Stimulated activated CD4-positive, alpha-beta T cell treated with anti-CD3 and anti-CD28 coated beads, Interleukin-1b, Interleukin-23, amount 100 ng/mL, for 1 hour (primary cell): Measurements from ENCODE around the gene NME3.
"Not testable (repeated sequence)": the region's sequence is repeated elsewhere in the genome, so short reads cannot be mapped to it uniquely, and the experiment has no call there.

Experiments used
- DNase-seq, 2 donors: peaks; one replicate each; pipeline ENCODE4 v3.0.0-alpha.2; 2020; ENCODE audit warnings: low read depth in 2 of 2

NME3 gene

DNA sequence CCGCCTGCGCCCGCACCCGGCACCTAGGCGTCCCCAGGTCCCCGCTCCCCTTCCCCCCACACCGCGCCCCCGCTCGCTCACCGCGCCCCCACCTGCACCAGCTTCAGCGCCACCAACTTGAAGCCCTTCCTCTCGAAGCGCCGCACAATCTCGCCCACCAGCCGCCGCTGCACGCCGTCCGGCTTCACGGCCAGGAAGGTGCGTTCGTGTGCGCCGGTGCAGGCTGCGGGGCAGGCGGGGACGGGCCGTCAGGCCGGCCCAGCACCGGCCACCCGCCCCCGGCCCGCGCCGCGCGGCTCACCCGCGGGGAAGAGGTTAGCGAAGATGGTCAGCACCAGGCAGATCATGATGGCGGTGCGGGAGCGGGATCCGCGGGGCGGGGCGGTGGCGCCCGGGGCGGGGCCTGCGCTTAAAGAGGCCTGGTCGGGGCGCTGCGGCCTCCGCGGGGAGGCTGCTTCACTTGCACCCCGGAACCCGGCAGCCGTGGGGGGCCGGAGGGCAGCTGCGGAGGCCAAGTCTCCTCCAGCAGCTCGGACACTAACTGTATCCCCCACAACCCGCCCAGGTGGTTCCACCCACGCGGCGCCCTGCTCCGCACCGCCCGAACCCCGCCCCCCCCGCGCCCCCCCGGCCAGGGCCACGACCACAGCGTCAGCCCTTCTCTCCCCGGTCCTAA, at the start of gene NME3:
NME3 (minus strand) TSS at position 356 of the 676 bp plus-strand sequence; CDS start at position 347, 9 bp downstream.
- peak; percentile 36 to 68 for DNase-seq

DNA sequence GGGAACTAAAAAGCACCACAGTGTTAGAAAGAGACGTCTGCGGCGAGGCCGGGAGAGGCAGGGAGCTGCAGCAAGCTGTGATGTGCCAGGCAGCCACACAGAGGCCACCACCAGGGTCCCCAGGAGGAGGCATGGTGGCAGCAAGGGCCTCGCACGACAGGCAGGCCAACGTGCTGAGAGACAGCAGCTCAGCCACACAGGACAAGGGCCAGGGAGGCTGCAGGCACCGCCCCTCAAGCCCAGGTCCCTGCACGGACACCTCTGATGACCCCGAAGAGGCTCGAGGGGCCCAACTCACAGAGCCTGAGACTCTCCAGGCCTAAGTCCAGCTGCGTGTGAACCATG, 49.6 kb upstream of the NME3 start:
- DNase-seq = no peak

DNA sequence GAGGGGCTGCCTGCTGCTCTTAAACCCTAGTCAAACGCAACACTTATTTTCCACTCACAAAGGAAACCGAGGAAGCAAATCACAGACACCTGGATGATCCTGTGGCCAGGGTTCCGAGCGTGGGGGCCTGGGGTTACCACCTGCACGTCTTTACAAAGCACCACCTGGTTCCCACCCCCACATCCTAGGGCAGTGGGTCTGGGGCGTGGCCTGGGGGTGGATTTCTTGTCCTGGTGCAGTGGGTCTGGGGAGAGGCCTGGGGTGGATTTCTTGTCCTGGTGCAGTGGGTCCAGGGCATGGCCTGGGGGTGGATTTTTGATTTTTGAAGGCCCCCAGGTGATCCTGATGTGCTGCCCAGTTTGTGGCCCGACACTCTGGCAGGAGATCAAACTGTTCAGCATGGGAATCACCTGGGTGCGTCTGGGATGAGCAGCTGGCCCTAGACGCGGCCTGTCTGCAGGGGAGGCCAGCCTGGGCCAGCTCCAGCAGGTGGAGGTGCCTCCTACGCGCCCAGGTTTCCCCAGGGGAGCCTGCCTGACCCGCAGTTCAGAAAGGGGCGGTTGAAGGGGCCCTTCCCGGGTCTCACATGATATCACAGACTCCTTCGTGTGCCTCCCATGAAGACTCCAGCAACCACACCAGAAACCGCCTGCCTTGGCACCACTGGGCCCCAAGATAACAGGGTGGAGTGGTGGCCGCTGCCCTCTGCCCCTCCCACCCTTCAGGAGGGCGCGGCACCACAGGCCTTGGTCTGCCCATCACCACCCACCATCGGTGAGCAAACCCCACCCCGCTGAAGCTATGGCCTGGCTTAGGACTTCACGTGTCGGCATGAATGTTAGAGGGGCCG, 49.0 kb upstream of the NME3 start:
- no peak for DNase-seq

DNA sequence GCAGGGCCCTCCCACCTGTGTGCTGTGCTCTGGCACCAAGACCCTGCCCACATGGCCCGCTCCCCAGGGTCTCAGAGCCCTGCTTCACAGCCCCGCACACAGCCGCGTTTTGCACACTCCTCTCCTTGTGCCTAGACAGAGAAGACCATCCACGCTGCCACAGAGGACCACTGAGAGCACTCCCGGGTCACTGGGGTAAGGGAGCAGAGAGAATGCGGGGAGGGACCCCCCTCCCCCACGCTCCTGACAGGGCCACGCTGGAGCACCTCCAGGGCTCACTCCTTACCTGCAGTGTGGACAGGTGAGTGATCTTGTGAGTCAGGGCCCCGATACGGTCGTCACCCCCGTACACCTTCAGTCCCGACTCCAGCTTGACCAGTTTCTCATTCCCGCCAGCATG, 48.3 kb upstream of the NME3 start:
- no peak for DNase-seq

DNA sequence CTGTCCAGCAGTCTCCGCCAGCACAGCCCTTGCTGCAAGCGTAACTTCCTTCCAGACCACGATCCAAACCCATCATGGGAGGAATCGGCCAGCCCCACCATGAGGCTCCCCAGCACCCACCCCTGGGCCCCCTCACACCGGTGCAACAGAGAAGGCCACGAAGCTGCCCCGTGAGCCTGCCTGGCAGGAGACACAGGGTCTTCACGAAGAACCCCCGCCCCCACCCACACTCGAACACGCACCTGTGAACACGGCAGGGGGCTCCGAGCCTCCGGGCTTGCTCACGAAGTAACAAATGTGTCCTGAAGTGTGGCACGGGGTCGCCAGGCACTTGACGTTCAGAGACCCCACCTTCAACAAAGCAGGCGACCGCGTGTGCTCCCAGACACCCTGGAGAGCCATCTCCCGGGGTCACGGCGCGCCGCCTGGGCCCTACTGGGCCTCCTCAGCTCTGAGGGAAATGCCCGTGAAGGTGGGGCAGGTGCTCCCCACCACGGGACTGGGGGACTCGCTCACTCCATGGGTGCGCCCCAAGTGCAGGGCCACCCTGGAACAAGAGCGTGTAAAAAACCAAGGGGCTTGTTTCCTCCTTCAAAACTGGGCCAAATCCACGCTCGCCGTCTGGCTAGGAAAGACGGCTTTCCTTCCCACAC, 47.7 kb upstream of the NME3 start:
- no peak for DNase-seq

DNA sequence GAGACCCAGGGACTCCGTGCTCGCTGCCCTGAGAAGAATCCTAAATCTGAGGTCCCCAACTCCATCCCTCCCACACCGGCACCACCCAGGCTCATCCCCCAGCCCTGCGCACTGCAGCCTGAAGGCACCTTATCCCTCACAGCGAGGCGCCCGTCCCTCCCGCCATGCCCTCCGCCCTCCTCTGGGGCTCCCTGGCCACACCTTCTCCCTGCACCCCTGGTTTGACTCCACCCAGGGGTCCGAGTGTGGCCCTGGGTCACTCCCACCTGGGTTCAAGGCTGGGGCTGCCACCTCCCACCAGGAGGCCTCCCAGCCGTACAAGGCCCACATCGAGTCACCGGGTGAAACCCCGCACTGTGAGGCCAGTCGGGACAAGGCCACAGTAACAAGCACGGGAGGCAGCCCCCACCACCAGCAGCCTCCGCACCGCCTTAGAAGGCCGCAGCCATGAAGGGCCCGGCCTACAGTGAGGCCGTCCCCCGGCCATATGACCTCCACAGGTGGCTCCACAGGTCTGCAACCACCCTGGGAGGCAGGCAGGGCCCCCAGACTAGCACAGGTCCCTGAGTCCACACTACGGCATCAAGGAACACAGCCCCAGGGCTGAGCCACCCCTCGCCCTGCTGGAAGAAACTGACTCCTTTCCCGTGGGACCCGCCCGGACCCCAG, 47.0 kb upstream of the NME3 start:
- DNase-seq = no peak

DNA sequence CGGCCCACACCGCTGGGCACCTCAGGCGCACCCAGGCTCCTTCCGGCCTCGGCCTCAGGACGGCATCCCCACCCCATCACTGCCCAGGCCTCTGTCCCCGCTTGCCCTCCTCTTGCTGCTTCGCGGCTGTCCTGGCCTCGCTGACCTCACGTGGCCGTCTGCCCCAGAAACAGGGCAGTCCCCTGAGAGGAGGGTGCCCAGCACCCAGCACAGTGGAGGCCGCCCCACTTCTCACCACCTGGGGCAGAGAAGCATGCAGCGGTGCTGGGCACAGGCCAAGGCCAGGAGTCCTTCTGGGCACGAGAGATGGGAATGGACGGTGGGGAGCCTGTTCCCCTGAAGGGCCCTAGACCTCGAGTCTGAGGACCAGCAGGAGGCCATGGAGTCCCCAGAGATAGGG, 46.4 kb upstream of the NME3 start:
- no peak for DNase-seq

DNA sequence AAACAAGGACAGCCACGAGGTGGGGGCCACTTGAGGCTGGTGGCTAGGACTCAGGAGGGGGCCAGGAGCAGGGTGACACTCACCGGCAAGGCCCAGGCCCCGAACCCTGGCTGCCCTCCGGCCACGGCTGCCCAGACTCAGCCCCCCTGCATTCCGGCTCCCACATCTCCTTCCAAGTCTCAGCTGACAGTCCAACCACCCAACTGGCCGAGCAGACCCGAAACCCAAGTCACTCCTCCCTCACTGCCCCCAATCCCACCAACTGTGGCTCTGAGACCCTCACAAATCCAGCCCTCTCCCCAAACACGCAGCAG, 45.9 kb upstream of the NME3 start:
- no peak for DNase-seq

DNA sequence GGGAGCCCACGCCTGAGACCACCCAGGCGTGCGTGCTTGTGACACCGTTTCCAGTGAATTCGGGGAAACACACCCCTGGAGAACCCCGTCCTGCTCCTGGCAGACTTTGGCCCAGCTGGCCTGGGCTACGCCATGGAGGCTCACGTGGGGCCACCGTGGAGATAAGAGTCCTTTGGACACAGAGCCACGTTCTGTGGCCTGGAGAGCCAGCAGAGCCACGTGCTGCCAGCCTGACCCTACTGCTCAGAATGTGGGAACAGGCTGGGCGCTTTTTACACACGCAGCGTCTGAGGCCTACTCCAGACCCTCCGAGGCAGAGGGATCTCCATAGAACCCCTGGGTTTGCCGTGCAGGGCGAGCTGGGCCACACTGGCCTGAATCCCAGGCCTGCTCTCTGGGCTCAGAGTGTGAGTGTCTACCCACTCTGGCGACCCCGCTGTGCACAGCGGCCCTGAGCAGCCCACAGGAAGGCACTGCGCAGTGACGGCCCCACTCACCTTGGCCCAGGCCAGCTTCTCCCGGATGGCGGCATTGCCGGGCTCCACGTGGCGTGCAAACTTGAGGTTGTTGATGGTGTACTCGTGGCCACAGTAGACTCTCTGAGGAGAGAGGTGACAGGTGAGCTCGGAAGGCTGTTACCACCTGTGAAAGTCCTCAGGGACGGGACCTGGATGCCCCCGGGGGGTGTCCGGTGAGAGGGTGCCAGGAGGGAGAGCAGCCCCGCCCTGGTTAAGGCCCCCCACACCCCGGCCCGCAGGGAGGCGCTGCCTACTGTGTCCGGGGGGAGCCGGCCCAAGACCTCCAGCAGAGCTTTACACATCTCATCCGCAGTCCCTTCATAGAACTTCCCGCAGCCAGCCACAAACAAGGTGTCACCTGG, 45.3 kb upstream of the NME3 start:
- no peak for DNase-seq

DNA sequence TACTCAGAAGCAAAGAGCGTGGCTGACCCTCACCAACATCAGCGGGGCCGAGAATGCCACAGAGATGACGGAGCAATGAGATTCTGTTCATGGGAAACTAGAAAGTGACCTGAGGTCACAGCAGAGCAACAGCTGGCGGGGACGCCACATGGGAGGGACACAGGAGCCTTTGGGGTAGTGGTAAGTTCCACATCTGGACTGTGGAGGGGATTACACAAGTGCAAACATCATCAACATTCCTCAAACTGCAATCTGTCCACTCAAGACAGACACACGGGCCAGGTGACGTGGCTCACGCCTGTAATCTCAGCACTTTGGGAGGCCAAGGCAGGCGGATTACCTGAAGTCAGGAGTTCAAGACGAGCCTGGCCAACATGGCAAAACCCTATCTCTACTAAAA, 44.1 kb upstream of the NME3 start:
- DNase-seq = no peak

DNA sequence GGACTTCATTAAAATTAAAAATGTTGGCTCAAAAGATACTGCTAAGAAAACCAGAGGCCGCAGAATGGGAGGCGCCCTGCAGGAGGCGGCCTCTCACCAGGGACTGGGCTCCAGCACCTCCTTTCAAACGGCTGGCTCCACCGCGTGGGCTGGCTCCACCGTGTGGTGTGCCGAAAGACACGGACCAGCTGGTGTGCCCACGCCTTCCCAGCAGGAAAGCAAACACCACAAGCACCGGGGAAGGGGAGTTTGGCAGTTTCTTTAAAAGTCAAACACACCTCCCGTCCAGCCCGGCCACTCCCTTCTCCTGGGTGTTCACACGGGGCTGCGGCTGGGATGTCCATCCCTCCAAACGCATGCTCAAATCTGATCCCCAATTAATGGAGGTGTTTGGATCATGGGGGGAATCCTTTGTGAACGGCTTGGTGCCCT, 41.4 kb upstream of the NME3 start:
- DNase-seq = peak in 1 of 2 donors; percentile 14

DNA sequence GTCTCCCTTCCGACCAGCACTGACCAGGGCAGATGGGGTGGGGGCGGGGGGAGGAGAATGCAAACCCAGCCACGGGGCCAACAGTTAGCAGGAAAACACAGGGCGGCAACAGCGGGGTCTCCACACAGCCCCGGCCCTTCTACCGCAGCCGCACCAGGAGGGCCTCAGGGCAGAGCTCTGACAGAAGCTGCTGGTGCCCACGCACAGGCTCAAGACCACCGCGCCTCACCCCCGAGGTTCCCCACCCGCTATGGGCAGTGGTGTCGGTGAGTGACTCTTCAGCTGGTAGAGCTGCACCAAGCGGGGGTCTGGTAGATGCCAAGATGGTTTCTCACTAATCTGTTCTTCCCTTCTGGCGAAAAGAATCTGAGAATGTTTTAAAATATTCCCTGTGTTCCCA, 39.2 kb upstream of the NME3 start:
- DNase-seq = no peak

DNA sequence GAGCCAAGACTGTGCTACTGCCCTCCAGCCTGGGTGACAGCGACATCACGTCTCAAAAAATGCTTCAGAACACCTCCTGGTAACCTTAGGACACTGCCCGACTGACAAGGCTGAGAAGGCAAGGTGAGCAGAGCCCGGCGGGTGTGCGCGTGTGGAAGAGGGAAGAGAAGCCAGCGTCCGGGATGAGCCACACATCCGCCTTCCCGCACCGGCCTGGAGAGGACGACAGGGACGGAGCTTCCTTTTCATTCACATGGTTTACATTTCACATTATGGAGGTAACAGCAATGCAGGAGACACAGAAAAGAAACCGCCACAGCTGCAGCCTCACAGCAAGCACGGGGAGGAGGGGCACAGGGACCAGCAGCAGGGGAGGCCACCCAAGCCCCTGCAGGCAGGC, 38.8 kb upstream of the NME3 start:
- DNase-seq = no peak

DNA sequence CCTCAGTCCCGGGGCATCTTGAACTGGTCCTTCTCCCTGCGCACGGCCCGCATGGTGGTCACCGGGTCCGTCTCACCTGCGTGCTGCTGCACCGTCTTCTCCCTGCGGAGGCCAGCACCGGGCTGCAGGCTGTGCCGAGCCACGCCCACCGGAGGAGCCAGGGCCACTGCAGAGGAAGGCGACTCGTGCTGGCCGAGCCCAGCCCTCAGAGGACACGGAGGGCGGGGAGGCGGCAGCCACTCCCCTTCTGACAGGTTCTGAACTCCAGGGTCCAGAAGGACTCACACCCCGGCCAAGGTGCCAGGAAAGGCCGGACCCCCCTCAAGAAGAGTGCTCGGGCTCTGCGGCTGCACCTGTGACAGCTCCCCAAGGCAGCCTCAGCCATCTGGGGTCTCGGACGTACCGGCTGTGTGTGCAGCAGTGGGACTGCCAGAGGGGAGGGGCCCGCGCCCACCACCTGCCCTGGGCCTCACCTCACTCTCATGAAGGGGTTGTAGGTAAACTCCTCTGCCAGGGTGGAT, 38.0 kb upstream of the NME3 start:
- no peak for DNase-seq

DNA sequence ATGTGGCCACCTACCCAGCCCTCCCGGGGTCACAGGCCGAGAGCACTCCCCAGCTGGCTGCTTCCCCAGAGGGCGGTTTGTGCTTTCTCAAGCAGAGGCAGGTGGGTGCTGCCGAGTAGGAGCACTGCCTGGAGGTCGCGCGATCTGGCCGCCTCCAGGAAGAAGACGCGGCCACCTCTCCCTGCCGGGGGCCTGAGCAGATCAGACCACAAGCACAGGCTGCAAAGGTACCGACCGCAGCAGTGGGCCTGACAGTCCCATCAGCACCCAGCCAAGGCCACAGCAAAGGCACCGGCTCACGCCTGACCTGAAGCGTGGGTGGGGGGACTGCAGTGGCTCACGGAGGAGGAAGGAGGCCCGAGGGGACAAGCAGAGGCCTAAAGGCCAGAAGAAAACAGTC, 37.3 kb upstream of the NME3 start:
- no peak for DNase-seq

DNA sequence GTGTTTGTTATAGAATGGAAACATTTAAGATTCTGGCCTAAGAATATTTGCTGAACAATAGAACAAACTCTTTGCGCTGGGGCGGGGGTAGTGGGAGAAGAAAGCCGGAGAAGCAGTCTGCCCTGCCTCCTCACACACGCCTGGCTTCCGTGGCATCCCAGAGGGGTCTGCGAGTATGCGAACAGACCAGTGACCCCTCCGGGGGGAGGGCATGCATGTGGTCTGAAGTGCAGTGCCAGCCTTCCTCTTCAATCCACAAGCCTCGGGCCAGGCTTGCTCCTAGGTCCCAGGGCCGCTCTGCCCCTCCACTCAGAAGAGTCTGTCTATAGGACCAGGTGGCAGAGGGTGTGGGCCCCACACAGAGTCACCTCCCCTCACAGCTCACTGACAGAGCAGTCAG, 36.3 kb upstream of the NME3 start:
- DNase-seq = no peak

DNA sequence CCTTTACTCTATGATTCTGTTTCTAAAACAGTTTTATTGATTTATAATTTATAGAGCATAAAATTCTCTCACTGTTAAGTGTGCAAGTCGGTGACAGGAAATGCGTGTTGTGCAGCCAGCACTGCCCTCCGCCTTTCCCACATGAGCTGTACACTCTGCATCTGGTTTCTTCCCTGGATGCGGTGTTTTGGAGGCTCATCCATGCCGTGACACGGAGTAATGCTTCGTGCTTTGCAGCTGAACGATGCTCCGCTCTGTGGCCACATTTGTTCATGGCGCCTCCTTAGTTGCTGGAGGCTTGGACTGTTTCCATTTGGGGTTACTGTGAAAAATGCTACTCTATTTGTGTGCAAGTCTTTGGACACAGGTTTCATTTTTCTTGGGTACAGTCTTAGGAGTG, 29.4 kb upstream of the NME3 start:
- no peak for DNase-seq

DNA sequence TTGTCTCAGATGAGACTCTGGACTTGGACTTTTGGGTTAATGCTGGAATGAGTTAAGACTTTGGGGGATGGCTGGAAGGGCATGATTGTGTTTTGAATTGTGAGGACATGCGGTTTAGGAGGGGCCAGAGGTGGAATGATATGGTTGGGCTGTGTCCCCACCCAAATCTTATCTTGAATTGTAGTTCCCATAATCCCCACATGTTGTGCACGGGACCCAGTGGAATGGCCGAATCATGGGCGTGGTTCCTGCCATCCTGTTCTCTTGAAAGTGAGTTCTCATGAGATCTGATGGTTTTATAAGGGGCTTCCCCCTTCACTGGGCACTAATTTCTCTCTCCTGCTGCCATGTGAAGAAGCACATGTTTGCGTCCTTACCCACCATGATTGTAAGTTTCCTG, 27.9 kb upstream of the NME3 start:
- not testable (repeated sequence) for DNase-seq

DNA sequence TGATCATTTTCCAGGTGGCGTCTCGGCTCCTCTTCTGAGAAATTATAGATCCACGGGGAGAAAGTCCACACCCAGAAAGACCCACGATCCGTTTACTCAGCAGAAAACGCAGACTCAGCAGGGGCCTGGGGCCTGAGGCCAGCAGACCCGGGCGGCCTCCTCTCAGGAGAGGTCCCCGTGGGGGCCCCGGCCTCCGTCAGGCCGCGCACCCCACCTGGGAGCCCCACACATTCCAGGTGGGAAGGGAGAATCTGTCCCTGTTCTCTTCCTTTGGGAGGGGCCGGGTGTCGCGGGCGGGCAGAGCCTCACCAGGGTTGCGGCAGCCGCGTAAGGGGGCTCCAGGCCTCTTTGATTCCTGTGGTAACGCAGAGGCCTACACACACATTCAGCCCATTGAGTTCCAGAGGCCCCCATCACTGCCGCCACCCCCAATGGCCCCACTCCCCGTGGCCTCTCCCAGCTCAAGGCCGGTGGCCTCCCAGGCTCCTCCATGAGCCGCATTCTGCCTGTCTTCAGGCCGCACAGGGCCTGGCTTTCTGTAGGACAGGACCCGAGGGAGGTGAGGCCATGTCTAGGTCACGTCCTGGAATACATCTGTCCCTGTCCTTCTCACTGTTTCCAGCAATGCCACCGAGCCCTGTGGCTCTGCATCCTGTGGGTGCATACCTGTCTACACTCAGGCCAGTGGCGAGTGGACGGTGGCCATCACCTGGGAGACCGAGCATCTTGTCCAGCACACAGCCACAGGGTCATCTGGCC, 23.7 kb upstream of the NME3 start:
- no peak for DNase-seq

DNA sequence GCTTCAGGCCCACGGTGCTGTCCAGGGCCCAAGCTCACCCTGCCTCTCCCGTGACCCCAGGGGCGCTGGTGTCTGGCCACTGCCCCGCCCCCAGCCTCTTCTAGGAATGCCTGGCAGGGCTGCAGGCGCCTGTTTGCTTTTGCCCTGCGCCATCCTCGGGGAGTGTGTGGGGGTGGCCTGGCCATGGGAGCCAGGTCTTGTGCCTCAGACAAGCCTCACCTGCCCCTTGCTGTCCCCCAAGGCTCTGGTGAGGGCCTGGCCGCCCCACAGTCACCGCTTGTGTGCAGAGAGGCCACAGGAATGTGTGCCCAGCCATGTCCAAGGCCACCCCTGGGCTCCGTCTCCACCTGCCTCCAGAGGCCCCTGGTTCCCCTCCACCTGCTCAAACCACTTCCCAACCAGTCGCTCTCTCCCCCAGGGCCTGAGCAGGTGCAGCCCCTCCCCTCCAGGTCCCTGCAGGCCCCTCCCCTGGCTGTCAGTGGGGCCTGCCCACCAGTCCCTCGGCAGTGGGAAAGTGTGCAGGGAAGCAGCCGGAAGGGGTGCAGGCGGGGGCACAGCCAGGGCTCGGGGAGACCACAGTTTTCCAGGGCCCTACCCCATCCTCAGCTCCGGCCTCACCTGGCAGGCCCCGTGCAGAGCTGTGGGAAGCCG, 23.0 kb upstream of the NME3 start:
- no peak for DNase-seq
